Spleen (tissue), 7 donors: Measurements from ENCODE around the gene SETD4.

Source experiments
- POLR2A ChIP-seq, 3 donors: fragments of 450-650 bp; IDR thresholded peaks; one replicate each; pipeline ENCODE4 v1.5.1; 2017; ENCODE audit warnings: antibody characterized with exemption in 3 of 3, mild to moderate bottlenecking in 1 of 3
- POLR2AphosphoS5 ChIP-seq, 3 donors: sonication (generic); formaldehyde crosslinking; IDR thresholded peaks; one replicate each; pipeline ENCODE4 v1.5.1; 2017; ENCODE audit warnings: antibody characterized with exemption in 3 of 3
- TF ChIP-seq, protein P1 (sequence below), 11 experiments: fragments of 200-600 bp in 7 of 11; fragments of 450-650 bp in 4 of 11; sonication (generic) in 4 of 11; IDR thresholded peaks in 8 of 11; conservative IDR thresholded peaks in 3 of 11; 1 replicate in 7 of 11; 2 replicates in 4 of 11; pipeline versions ENCODE4 v1.4.0 to v1.8.0; 2016 to 2021; ENCODE audit warnings: antibody characterized with exemption in 11 of 11, inconsistent platforms in 4 of 11, mild to moderate bottlenecking in 1 of 11
- donor health status: DM: no; HTN: no; CAD: no; lungs with moderate emphysema.
- donor health status: DM: no; HTN: no; CAD: no.
- donor health status: DM: no; HTN: no; CAD: no.

DNA sequence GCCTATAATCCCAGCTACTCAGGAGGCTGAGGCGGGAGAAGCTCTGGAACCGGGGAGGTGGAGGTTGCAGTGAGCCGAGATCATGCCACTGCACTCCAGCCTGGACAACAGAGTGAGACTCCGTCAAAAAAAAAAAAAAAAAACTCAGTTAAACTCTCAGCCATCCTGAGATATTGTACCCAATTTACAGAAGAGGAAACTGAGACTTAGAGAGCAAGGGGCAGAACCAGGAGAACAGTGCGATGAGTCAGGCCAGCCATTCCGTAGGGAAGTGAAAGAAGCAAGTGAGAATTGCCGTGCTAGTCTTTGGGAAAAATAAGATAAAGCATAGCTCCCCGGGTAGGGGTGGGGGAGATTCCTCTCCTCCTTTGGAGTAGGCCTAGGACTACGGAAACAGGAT lies 69.7 kb downstream of the SETD4 start:
- TF ChIP-seq, protein P1, sequence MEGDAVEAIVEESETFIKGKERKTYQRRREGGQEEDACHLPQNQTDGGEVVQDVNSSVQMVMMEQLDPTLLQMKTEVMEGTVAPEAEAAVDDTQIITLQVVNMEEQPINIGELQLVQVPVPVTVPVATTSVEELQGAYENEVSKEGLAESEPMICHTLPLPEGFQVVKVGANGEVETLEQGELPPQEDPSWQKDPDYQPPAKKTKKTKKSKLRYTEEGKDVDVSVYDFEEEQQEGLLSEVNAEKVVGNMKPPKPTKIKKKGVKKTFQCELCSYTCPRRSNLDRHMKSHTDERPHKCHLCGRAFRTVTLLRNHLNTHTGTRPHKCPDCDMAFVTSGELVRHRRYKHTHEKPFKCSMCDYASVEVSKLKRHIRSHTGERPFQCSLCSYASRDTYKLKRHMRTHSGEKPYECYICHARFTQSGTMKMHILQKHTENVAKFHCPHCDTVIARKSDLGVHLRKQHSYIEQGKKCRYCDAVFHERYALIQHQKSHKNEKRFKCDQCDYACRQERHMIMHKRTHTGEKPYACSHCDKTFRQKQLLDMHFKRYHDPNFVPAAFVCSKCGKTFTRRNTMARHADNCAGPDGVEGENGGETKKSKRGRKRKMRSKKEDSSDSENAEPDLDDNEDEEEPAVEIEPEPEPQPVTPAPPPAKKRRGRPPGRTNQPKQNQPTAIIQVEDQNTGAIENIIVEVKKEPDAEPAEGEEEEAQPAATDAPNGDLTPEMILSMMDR (IDR thresholded peaks at IDR 0.05 in 8 of 11, conservative IDR thresholded peaks at IDR 0.05 in 3 of 11): no peak
- no peak for TF ChIP-seq POLR2A (IDR thresholded peaks at IDR 0.05)
- no peak for TF ChIP-seq POLR2AphosphoS5 (IDR thresholded peaks at IDR 0.05)
